Keratinocyte (primary cell): ENCODE data around the gene QPCT.

Experiments
- EZH2 ChIP-seq: IDR thresholded peaks from one replicate; pipeline ENCODE4 v1.6.1; 2012; ENCODE audit warnings: inconsistent platforms, mild to moderate bottlenecking, low read length, moderate library complexity
- TF ChIP-seq, protein P1 (sequence below), 3 experiments: IDR thresholded peaks in 1 of 3; conservative IDR thresholded peaks in 1 of 3; optimal IDR thresholded peaks in 1 of 3; 2 replicates in 2 of 3; 3 replicates in 1 of 3; pipeline versions ENCODE3 to v1.5.1; 2011; ENCODE audit warnings: low read length in 3 of 3, mild to moderate bottlenecking in 3 of 3, moderate library complexity in 2 of 3, control low read depth in 1 of 3, inconsistent platforms in 1 of 3; ENCODE audit not compliant: insufficient read depth in 2 of 3; ENCODE audit errors: extremely low read depth in 1 of 3

- TF ChIP-seq EZH2, result no peak
- TF ChIP-seq, protein P1, sequence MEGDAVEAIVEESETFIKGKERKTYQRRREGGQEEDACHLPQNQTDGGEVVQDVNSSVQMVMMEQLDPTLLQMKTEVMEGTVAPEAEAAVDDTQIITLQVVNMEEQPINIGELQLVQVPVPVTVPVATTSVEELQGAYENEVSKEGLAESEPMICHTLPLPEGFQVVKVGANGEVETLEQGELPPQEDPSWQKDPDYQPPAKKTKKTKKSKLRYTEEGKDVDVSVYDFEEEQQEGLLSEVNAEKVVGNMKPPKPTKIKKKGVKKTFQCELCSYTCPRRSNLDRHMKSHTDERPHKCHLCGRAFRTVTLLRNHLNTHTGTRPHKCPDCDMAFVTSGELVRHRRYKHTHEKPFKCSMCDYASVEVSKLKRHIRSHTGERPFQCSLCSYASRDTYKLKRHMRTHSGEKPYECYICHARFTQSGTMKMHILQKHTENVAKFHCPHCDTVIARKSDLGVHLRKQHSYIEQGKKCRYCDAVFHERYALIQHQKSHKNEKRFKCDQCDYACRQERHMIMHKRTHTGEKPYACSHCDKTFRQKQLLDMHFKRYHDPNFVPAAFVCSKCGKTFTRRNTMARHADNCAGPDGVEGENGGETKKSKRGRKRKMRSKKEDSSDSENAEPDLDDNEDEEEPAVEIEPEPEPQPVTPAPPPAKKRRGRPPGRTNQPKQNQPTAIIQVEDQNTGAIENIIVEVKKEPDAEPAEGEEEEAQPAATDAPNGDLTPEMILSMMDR (optimal IDR thresholded peaks at IDR 0.05 in 1 of 3, IDR thresholded peaks at IDR 0.05 in 1 of 3, conservative IDR thresholded peaks at IDR 0.05 in 1 of 3; ENCODE audit: extremely low read depth in 1 of 3, insufficient read depth in 2 of 3, low read length in 3 of 3), result no peak
Observed at GRCh38 chr2:37418956-37419355, 74.5 kb downstream of the QPCT start.
